ENCODE results near the gene OAS3.

- TF ChIP-seq POLR2A (IDR thresholded peaks at IDR 0.05): no peak
- TF ChIP-seq, protein P1, sequence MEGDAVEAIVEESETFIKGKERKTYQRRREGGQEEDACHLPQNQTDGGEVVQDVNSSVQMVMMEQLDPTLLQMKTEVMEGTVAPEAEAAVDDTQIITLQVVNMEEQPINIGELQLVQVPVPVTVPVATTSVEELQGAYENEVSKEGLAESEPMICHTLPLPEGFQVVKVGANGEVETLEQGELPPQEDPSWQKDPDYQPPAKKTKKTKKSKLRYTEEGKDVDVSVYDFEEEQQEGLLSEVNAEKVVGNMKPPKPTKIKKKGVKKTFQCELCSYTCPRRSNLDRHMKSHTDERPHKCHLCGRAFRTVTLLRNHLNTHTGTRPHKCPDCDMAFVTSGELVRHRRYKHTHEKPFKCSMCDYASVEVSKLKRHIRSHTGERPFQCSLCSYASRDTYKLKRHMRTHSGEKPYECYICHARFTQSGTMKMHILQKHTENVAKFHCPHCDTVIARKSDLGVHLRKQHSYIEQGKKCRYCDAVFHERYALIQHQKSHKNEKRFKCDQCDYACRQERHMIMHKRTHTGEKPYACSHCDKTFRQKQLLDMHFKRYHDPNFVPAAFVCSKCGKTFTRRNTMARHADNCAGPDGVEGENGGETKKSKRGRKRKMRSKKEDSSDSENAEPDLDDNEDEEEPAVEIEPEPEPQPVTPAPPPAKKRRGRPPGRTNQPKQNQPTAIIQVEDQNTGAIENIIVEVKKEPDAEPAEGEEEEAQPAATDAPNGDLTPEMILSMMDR (IDR thresholded peaks at IDR 0.05): no peak
Measured at GRCh38 chr12:112941528-112942335, 3.5 kb downstream of the OAS3 start.
